DOHH2 (cell line): Measurements from ENCODE around the gene TBC1D22A.

Experiments used
- H3F3A ChIP-seq: fragments of 200-600 bp; sonication (generic), shearing (Covaris generic); 2 replicates; pipeline ENCODE4 v1.6.0; 2016; ENCODE audit warnings: antibody characterized with exemption, mild to moderate bottlenecking; ENCODE audit not compliant: control insufficient read depth, insufficient read depth
- H3K27ac ChIP-seq: fragments of 200-600 bp; sonication (generic); 2 replicates; pipeline ENCODE4 v1.5.1; 2014; ENCODE audit warnings: low read depth, mild to moderate bottlenecking, low read length, moderate library complexity
- H3K27me3 ChIP-seq: fragments of 200-600 bp; sonication (generic); 2 replicates; pipeline ENCODE4 v1.6.1; 2014; ENCODE audit warnings: mild to moderate bottlenecking, low read length, mixed read lengths; ENCODE audit not compliant: control insufficient read depth
- H3K36me3 ChIP-seq: fragments of 200-600 bp; sonication (generic); 2 replicates; pipeline ENCODE4 v1.6.1; 2014; ENCODE audit warnings: mild to moderate bottlenecking, low read length, moderate library complexity, mixed read lengths; ENCODE audit not compliant: control insufficient read depth
- H3K4me1 ChIP-seq: fragments of 200-600 bp; sonication (generic); 2 replicates; pipeline ENCODE4 v1.6.1; 2014; ENCODE audit warnings: mild to moderate bottlenecking, low read length, mixed read lengths; ENCODE audit not compliant: control insufficient read depth
- H3K4me2 ChIP-seq: fragments of 200-600 bp; sonication (generic); 2 replicates; pipeline ENCODE4 v1.6.0; 2014; ENCODE audit warnings: mild to moderate bottlenecking, low read length, moderate library complexity
- H3K4me3 ChIP-seq: fragments of 200-600 bp; sonication (generic); 2 replicates; pipeline ENCODE4 v1.5.1; 2014; ENCODE audit warnings: mild to moderate bottlenecking, low read length, mixed read lengths
- H3K79me2 ChIP-seq: fragments of 200-600 bp; sonication (generic); 2 replicates; pipeline ENCODE4 v1.6.1; 2014; ENCODE audit warnings: mild to moderate bottlenecking, low read length, mixed read lengths; ENCODE audit not compliant: control insufficient read depth
- H3K9me2 ChIP-seq: fragments of 200-600 bp; sonication (generic); replicated peaks from 2 replicates; pipeline ENCODE4 v1.6.1; 2014; ENCODE audit warnings: mild to moderate bottlenecking, low read length, mixed read lengths; ENCODE audit not compliant: control insufficient read depth
- H3K9me3 ChIP-seq: fragments of 200-600 bp; sonication (generic); 2 replicates; pipeline ENCODE4 v1.6.1; 2014; ENCODE audit warnings: antibody characterized with exemption, low read length, mixed read lengths; ENCODE audit not compliant: control insufficient read depth, insufficient read depth
- H4K20me1 ChIP-seq: fragments of 200-600 bp; sonication (generic); 2 replicates; pipeline ENCODE4 v1.6.0; 2014; ENCODE audit warnings: low read depth, mild to moderate bottlenecking, antibody characterized with exemption, low read length, moderate library complexity; ENCODE audit not compliant: control insufficient read depth, insufficient read depth
- EZH2phosphoT487 ChIP-seq: fragments of 200-600 bp; sonication (generic); IDR thresholded peaks from 2 replicates; pipeline ENCODE4 v1.6.1; 2017; ENCODE audit warnings: borderline replicate concordance, mild to moderate bottlenecking, antibody characterized with exemption, low read length, moderate library complexity, mixed read lengths
- TF ChIP-seq, protein P1 (sequence below): fragments of 200-600 bp; sonication (generic); IDR thresholded peaks from one replicate; pipeline ENCODE4 v1.5.1; 2014; ENCODE audit warnings: antibody characterized with exemption, mild to moderate bottlenecking, low read depth, low read length; ENCODE audit not compliant: poor library complexity, severe bottlenecking

The TBC1D22A gene

DNA sequence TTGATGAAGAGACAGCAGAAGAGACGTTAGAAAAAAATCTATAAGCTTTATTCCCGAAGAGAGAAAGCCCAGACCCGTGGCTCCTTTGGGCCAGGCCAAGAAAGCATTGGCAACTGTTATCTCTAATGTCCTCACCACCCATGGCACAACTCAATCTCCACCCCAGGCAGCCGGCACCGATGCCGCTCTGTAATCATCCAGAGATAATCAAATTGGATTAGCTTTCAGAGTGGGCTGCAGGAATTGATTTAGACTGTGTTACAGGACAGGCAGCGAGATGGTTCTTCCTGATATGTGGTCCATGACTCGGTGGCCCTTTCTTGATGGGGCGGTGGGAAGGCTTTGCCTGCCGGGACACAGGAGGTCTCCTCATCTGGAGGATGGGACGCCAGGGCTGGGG is 383.9 kb downstream of the TBC1D22A start:
- H3K27me3 ChIP-seq, result no peaks in the 10 kb centered on the region
- H3K4me1 ChIP-seq, result no peaks in the 10 kb centered on the region
- no peaks in the 10 kb centered on the region for H3F3A ChIP-seq
- H3K27ac ChIP-seq, result no peak overlapping the region
- H3K79me2 ChIP-seq, result no peaks in the 10 kb centered on the region
- H3K9me2 ChIP-seq, result no peaks in the 10 kb centered on the region
- no peak overlapping the region for H3K4me2 ChIP-seq
- TF ChIP-seq EZH2phosphoT487, result no peak
- TF ChIP-seq, protein P1, sequence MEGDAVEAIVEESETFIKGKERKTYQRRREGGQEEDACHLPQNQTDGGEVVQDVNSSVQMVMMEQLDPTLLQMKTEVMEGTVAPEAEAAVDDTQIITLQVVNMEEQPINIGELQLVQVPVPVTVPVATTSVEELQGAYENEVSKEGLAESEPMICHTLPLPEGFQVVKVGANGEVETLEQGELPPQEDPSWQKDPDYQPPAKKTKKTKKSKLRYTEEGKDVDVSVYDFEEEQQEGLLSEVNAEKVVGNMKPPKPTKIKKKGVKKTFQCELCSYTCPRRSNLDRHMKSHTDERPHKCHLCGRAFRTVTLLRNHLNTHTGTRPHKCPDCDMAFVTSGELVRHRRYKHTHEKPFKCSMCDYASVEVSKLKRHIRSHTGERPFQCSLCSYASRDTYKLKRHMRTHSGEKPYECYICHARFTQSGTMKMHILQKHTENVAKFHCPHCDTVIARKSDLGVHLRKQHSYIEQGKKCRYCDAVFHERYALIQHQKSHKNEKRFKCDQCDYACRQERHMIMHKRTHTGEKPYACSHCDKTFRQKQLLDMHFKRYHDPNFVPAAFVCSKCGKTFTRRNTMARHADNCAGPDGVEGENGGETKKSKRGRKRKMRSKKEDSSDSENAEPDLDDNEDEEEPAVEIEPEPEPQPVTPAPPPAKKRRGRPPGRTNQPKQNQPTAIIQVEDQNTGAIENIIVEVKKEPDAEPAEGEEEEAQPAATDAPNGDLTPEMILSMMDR, result no peak
- H3K36me3 ChIP-seq, result no peaks in the 10 kb centered on the region
- H4K20me1 ChIP-seq, result no peaks in the 10 kb centered on the region
- no peak overlapping the region for H3K4me3 ChIP-seq
- no peaks in the 10 kb centered on the region for H3K9me3 ChIP-seq

DNA sequence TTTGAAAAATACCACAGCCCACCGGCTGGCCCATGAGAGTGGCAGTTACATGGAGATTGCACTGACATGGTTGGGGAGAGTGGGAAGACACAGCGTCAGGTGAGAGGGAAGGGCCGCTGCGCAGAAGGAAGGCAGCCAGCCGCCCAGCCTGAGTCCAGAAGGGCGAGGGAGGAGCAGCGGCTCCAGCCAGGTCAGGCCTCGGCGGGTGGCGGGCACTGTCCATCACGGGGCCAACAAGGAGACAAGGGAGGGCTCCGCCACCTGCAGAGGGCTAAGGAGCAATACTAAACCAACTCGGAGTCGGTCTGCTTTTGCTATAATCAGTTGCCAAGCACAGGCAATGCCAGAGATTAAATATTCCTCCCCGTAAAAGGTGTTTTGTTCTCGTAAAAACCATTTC is 384.5 kb downstream of the TBC1D22A start:
- no peak overlapping the region for H3K4me2 ChIP-seq
- TF ChIP-seq, protein P1, result no peak
- TF ChIP-seq EZH2phosphoT487, result no peak
- no peaks in the 10 kb centered on the region for H3K4me1 ChIP-seq

DNA sequence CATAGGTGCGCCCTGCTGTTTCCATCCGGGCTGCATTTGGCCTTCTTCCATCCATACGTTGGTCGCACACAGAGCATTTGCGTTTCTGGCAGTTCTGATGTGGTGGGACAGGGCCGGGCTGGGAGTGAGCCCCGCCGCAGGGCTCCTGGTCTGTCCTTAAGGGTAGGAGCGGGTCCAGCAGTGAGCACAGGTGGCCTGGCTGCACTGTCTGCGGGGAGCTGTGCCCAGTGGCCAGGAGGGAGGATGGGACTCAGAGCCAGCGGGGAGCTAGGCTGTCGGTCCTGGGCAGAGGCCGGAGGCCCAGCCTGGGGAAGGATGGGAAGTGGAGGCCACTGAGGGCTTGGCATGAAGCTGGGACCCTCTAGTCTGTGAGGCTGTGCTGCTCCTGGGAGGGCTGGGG is 385.1 kb downstream of the TBC1D22A start:
- no peaks in the 10 kb centered on the region for H3K79me2 ChIP-seq
- H3K4me1 ChIP-seq, result no peaks in the 10 kb centered on the region
- H3F3A ChIP-seq, result no peaks in the 10 kb centered on the region
- no peaks in the 10 kb centered on the region for H3K27me3 ChIP-seq
- no peaks in the 10 kb centered on the region for H4K20me1 ChIP-seq
- H3K4me2 ChIP-seq, result no peak overlapping the region
- H3K9me3 ChIP-seq, result no peaks in the 10 kb centered on the region
- H3K4me3 ChIP-seq, result no peak overlapping the region
- no peaks in the 10 kb centered on the region for H3K36me3 ChIP-seq
- no peaks in the 10 kb centered on the region for H3K9me2 ChIP-seq
- no peak for TF ChIP-seq EZH2phosphoT487
- TF ChIP-seq, protein P1, result no peak
- H3K27ac ChIP-seq, result no peak overlapping the region

More for the DNA sequence above, 384.5 kb downstream of the TBC1D22A start:
- Histone ChIP-seq H3F3A (no peaks in the 10 kb centered on the region), H3K27ac (no peak overlapping the region), H3K36me3 (no peaks in the 10 kb centered on the region), H3K79me2 (no peaks in the 10 kb centered on the region), H3K27me3 (no peaks in the 10 kb centered on the region), H3K9me3 (no peaks in the 10 kb centered on the region), H3K4me3 (no peak overlapping the region), H3K9me2 (no peaks in the 10 kb centered on the region), H4K20me1 (no peaks in the 10 kb centered on the region)

GRCh38 chr22:47148510-47148909 is 386.1 kb downstream of the TBC1D22A start:
- Histone ChIP-seq H3F3A (no peaks in the 10 kb centered on the region), H3K4me3 (no peak overlapping the region), H3K9me2 (no peaks in the 10 kb centered on the region), H4K20me1 (no peaks in the 10 kb centered on the region), H3K27me3 (no peaks in the 10 kb centered on the region), H3K9me3 (no peaks in the 10 kb centered on the region), H3K4me2 (no peak overlapping the region), H3K79me2 (no peaks in the 10 kb centered on the region), H3K27ac (no peak overlapping the region), H3K36me3 (no peaks in the 10 kb centered on the region), H3K4me1 (no peaks in the 10 kb centered on the region)
- TF ChIP-seq EZH2phosphoT487, result no peak
- TF ChIP-seq, protein P1, result no peak
